Liver (tissue), 9 donors: ENCODE measurements around the gene WSCD1. TPM values are rescaled to one million over a fixed set of nuclear protein-coding genes. Genes with fewer than 3 reads are reported as not detected.

Source experiments
- DNase-seq: peaks from one replicate; pipeline ENCODE4 v3.0.0-alpha.2; 2017; ENCODE audit warnings: low spot score
- H3K27ac ChIP-seq, 2 donors: one replicate each; pipeline ENCODE4 v1.7.0; 2013; ENCODE audit warnings: inconsistent platforms in 2 of 2, low read length in 2 of 2, control low read depth in 1 of 2, low read depth in 1 of 2, mild to moderate bottlenecking in 1 of 2
- H3K27me3 ChIP-seq, 4 donors: one replicate each; pipeline versions ENCODE4 v1.6.1 to v1.7.0; 2013; ENCODE audit warnings: low read length in 3 of 4, inconsistent platforms in 1 of 4, mild to moderate bottlenecking in 1 of 4, moderate library complexity in 1 of 4; ENCODE audit not compliant: control insufficient read depth in 4 of 4, insufficient read depth in 4 of 4
- H3K36me3 ChIP-seq, 4 donors: one replicate each; pipeline versions ENCODE4 v1.6.1 to v1.7.0; 2013; ENCODE audit warnings: low read length in 3 of 4, mild to moderate bottlenecking in 3 of 4, low read depth in 1 of 4, moderate library complexity in 1 of 4; ENCODE audit not compliant: control insufficient read depth in 4 of 4, insufficient read depth in 3 of 4
- H3K4me1 ChIP-seq, 4 donors: one replicate each; pipeline versions ENCODE4 v1.6.1 to v1.7.0; 2013; ENCODE audit warnings: low read length in 3 of 4, mild to moderate bottlenecking in 3 of 4, moderate library complexity in 1 of 4; ENCODE audit not compliant: control insufficient read depth in 4 of 4, insufficient read depth in 4 of 4
- H3K4me3 ChIP-seq, 3 donors: one replicate each; pipeline versions ENCODE4 v1.6.1 to v1.7.0; 2013; ENCODE audit warnings: low read length in 3 of 3, control low read depth in 1 of 3, low read depth in 1 of 3, mild to moderate bottlenecking in 1 of 3
- H3K9ac ChIP-seq, 2 donors: one replicate each; pipeline ENCODE4 v1.7.0; 2013; ENCODE audit warnings: low read length in 2 of 2, mild to moderate bottlenecking in 2 of 2, moderate library complexity in 2 of 2, control low read depth in 1 of 2, low read depth in 1 of 2
- H3K9me3 ChIP-seq, 4 donors: one replicate each; pipeline versions ENCODE4 v1.6.1 to v1.7.0; 2013; ENCODE audit warnings: low read length in 3 of 4; ENCODE audit not compliant: control insufficient read depth in 4 of 4
- EGR1 ChIP-seq, 2 donors: IDR thresholded peaks; 2 replicates each; pipeline ENCODE4 v1.6.1; 2016 to 2018; ENCODE audit warnings: antibody characterized with exemption in 2 of 2, low read depth in 2 of 2
- FOXA1 ChIP-seq: IDR thresholded peaks from 2 replicates; pipeline ENCODE4 v1.6.1; 2016; ENCODE audit warnings: antibody characterized with exemption
- FOXA2 ChIP-seq: IDR thresholded peaks from 2 replicates; pipeline ENCODE4 v1.6.1; 2016; ENCODE audit warnings: antibody characterized with exemption
- GABPA ChIP-seq, 2 donors: IDR thresholded peaks in 1 of 2; conservative IDR thresholded peaks in 1 of 2; 2 replicates each; pipeline ENCODE4 v1.6.1; 2016; ENCODE audit warnings: antibody characterized with exemption in 2 of 2, mild to moderate bottlenecking in 1 of 2, moderate library complexity in 1 of 2
- HNF4A ChIP-seq, 2 donors: conservative IDR thresholded peaks; 2 replicates each; pipeline ENCODE4 v1.6.1; 2016; ENCODE audit warnings: antibody characterized with exemption in 2 of 2, mild to moderate bottlenecking in 2 of 2
- HNF4G ChIP-seq: IDR thresholded peaks from 2 replicates; pipeline ENCODE4 v1.6.1; 2016; ENCODE audit warnings: antibody characterized with exemption
- JUND ChIP-seq, 2 donors: IDR thresholded peaks; 2 replicates each; pipeline ENCODE4 v1.6.1; 2016; ENCODE audit warnings: antibody characterized with exemption in 2 of 2
- NR2F2 ChIP-seq: IDR thresholded peaks from 2 replicates; pipeline ENCODE4 v1.6.1; 2016; ENCODE audit warnings: antibody characterized with exemption
- RAD21 ChIP-seq, 2 donors: IDR thresholded peaks; 2 replicates each; pipeline ENCODE4 v1.6.1; 2016; ENCODE audit warnings: antibody characterized with exemption in 2 of 2, mild to moderate bottlenecking in 2 of 2
- REST ChIP-seq: IDR thresholded peaks from 2 replicates; pipeline ENCODE4 v1.6.1; 2016; ENCODE audit warnings: antibody characterized with exemption, mild to moderate bottlenecking
- RXRA ChIP-seq, 2 donors: IDR thresholded peaks; 2 replicates each; pipeline ENCODE4 v1.6.1; 2017 to 2018; ENCODE audit warnings: antibody characterized with exemption in 2 of 2, mild to moderate bottlenecking in 1 of 2
- SP1 ChIP-seq: IDR thresholded peaks from 2 replicates; pipeline ENCODE4 v1.6.1; 2018; ENCODE audit warnings: antibody characterized with exemption, mild to moderate bottlenecking
- TAF1 ChIP-seq: conservative IDR thresholded peaks from 2 replicates; pipeline ENCODE4 v1.6.1; 2016; ENCODE audit warnings: antibody characterized with exemption, mild to moderate bottlenecking
- YY1 ChIP-seq: IDR thresholded peaks from 2 replicates; pipeline ENCODE4 v1.6.1; 2016; ENCODE audit warnings: antibody characterized with exemption, mild to moderate bottlenecking
- WGBS: extraction: QIAGEN DNeasy Blood & Tissue Kit; methylation state at CpG from one replicate; pipeline ENCODE4 v1.1.7; 2013; 5-methylcytosine and 5-hydroxymethylcytosine counted together
- polyA plus RNA-seq, 2 donors: library from polyadenylated mRNA; stranded (reverse) in 1 of 2; unstranded in 1 of 2; fragments of 200-250 nt in 1 of 2; fragments of >200 nt in 1 of 2; fragmentation: Nextera tagmentation in 1 of 2; extraction: Ambion mirVana in 1 of 2; gene quantifications; one replicate each; pipeline versions ENCODE4 v1.2.1 to v1.2.3, GENCODE V29; 2013 to 2015
- total RNA-seq, 2 donors: library from RNA; depleted of rRNA; stranded (reverse); fragments of >200 nt; gene quantifications; one replicate each; pipeline ENCODE4 v1.2.3, GENCODE V29; 2014
- TF ChIP-seq, protein P1 (sequence below): IDR thresholded peaks from 2 replicates; pipeline ENCODE4 v1.6.1; 2016; ENCODE audit warnings: antibody characterized with exemption
- TF ChIP-seq, protein P2 (sequence below): fragments of 150-350 bp; IDR thresholded peaks from 2 replicates; pipeline ENCODE4 v1.5.1; 2017; ENCODE audit warnings: improper control_type of control experiment, low read depth, low read length; ENCODE audit not compliant: missing input control
- donor health status: healthy.
- donor health status: healthy.
- donor health status: healthy.
- donor health status: healthy.
- donor health status: healthy.

Gene WSCD1
- total and polyA plus RNA-seq, 4 donors, result 0.10 to 3.8 (median 1.3) TPM

DNA sequence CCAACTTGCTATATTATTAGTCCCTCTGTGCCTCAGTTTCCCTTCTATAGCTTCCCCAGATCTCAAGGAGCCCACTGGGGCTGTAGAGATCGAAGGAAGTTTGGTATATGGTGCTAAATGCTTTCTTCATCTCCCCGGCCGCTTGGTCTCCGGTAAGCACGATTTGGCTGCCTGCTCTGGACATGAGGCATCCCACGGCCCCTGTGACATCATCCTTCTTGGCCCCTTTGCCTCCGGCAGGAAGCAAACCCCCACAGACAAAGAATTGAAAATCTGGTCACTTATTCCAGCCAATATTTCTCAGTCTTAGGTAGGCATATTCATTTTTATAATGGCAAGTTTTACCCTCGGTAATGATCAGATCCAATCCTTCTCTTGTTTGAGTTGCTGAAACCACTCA is 65.8 kb downstream of the WSCD1 start:
- TF ChIP-seq FOXA2 (no peak), TAF1 (no peak), YY1 (no peak), SP1 (no peak), EGR1 (IDR thresholded peaks at IDR 0.05; ENCODE audit: low read depth in 2 of 2) (no peak), RXRA (IDR thresholded peaks at IDR 0.05) (no peak), GABPA (IDR thresholded peaks at IDR 0.05 in 1 of 2, conservative IDR thresholded peaks at IDR 0.05 in 1 of 2) (no peak)
- TF ChIP-seq, protein P1, sequence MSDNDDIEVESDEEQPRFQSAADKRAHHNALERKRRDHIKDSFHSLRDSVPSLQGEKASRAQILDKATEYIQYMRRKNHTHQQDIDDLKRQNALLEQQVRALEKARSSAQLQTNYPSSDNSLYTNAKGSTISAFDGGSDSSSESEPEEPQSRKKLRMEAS, result no peak
- Histone ChIP-seq H3K27me3 (peaks cover 0 to 4% (median 0%) of the 10 kb centered on the region in 4 donors), H3K4me1 (no peaks in the 10 kb centered on the region), H3K4me3 (no peak overlapping the region), H3K36me3 (no peaks in the 10 kb centered on the region), H3K27ac (no peak overlapping the region), H3K9ac (no peak overlapping the region), H3K9me3 (no peaks in the 10 kb centered on the region)
- 88% methylated on average over 8 of the region's 8 CpGs for WGBS
- DNase-seq, result no peak

DNA sequence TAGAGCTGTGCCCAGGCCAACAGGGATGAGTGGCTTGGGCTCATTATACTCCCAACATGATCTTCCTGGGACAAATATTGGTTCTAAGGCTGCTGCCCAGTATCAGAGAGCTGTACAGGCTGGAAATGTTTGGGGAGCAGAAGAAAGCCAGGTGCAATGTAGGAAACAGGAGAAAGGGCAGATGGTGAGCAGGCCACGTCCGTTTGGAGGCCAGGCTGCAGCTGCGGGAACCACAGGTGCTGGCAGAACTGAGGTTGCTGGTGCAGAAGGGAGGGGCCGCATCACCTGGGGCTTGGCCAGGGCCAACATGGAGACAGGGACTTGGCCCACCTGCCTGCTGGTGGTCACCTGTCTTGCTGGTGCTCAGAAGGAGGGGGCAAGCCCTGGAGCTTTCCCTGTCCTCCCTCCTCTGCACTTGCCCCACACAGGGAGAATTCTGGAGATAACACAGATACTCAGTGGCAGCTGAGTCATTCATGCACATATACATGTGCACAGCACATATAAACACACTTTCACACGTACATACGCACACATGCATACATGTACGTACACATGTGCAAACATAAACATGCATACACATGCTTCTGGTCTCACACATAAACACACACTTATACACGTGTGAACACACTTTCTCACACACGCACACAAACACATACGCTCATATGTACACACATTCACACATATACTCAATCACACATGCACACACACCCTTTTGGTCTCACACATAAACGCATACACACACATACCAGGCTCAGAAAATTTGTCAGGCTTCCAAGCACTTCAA is 67.7 kb downstream of the WSCD1 start:
- H3K36me3 ChIP-seq, result no peaks in the 10 kb centered on the region
- no peak overlapping the region for H3K27ac ChIP-seq
- no peak for DNase-seq
- no peak overlapping the region for H3K4me3 ChIP-seq
- WGBS, result 78% methylated on average over 11 of the region's 11 CpGs
- H3K27me3 ChIP-seq, result peaks cover 0 to 4% (median under 1%) of the 10 kb centered on the region in 4 donors
- no peaks in the 10 kb centered on the region for H3K9me3 ChIP-seq
- no peak for TF ChIP-seq REST
- no peak for TF ChIP-seq RXRA (IDR thresholded peaks at IDR 0.05)
- TF ChIP-seq RAD21 (IDR thresholded peaks at IDR 0.05), result no peak
- TF ChIP-seq, protein P1, result no peak
- no peak for TF ChIP-seq FOXA1
- TF ChIP-seq TAF1, result no peak
- TF ChIP-seq NR2F2, result no peak
- TF ChIP-seq HNF4G, result no peak
- TF ChIP-seq HNF4A (conservative IDR thresholded peaks at IDR 0.05), result no peak
- no peak for TF ChIP-seq FOXA2
- TF ChIP-seq GABPA (IDR thresholded peaks at IDR 0.05 in 1 of 2, conservative IDR thresholded peaks at IDR 0.05 in 1 of 2), result no peak
- no peak for TF ChIP-seq SP1
- TF ChIP-seq YY1, result no peak
- TF ChIP-seq, protein P2, sequence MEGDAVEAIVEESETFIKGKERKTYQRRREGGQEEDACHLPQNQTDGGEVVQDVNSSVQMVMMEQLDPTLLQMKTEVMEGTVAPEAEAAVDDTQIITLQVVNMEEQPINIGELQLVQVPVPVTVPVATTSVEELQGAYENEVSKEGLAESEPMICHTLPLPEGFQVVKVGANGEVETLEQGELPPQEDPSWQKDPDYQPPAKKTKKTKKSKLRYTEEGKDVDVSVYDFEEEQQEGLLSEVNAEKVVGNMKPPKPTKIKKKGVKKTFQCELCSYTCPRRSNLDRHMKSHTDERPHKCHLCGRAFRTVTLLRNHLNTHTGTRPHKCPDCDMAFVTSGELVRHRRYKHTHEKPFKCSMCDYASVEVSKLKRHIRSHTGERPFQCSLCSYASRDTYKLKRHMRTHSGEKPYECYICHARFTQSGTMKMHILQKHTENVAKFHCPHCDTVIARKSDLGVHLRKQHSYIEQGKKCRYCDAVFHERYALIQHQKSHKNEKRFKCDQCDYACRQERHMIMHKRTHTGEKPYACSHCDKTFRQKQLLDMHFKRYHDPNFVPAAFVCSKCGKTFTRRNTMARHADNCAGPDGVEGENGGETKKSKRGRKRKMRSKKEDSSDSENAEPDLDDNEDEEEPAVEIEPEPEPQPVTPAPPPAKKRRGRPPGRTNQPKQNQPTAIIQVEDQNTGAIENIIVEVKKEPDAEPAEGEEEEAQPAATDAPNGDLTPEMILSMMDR, result no peak
- TF ChIP-seq JUND (IDR thresholded peaks at IDR 0.05), result no peak
- H3K9ac ChIP-seq, result no peak overlapping the region
- no peaks in the 10 kb centered on the region for H3K4me1 ChIP-seq
